ENCODE measurements around the gene LMNTD1.

The LMNTD1 gene

DNA sequence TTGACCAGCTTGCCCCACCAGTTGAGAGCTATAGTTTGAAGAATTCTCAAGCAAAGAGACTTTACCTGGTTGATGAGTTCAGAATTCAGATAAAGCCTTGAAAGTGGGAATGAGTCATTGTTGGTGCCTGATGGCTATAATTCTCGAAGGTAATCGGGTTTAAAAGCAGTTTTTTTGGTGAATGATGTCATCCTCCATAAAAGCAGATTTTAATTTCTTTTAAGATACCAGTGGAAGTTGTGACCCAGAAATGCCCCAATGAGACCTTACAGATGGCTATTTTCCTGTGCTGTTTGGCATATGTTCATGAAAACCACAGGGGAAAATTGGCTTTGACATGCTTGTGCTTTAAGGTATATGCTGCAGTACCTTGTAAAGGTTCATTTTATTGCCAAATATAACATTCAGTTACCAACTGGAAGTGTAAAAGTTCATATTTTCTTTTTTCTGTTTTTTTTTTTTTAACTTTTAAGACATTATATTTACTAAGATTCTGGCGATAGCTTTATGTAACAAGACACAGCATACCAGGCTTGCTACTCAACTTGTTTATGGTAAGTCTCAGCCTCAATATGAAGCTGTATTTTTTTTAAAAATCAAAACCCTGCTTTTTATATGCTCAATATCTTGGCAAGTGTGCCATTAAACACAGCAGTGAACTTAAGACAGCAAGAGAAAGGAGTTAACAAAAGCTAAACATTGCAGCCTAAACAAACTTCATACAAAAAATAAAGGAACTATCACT lies 119.3 kb downstream of the LMNTD1 start (continued):
- TF ChIP-seq, protein P1, sequence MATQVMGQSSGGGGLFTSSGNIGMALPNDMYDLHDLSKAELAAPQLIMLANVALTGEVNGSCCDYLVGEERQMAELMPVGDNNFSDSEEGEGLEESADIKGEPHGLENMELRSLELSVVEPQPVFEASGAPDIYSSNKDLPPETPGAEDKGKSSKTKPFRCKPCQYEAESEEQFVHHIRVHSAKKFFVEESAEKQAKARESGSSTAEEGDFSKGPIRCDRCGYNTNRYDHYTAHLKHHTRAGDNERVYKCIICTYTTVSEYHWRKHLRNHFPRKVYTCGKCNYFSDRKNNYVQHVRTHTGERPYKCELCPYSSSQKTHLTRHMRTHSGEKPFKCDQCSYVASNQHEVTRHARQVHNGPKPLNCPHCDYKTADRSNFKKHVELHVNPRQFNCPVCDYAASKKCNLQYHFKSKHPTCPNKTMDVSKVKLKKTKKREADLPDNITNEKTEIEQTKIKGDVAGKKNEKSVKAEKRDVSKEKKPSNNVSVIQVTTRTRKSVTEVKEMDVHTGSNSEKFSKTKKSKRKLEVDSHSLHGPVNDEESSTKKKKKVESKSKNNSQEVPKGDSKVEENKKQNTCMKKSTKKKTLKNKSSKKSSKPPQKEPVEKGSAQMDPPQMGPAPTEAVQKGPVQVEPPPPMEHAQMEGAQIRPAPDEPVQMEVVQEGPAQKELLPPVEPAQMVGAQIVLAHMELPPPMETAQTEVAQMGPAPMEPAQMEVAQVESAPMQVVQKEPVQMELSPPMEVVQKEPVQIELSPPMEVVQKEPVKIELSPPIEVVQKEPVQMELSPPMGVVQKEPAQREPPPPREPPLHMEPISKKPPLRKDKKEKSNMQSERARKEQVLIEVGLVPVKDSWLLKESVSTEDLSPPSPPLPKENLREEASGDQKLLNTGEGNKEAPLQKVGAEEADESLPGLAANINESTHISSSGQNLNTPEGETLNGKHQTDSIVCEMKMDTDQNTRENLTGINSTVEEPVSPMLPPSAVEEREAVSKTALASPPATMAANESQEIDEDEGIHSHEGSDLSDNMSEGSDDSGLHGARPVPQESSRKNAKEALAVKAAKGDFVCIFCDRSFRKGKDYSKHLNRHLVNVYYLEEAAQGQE (tag by site-specific recombination; IDR thresholded peaks at IDR 0.05) = no peak
- TF ChIP-seq ZNF350 (tag by site-specific recombination; IDR thresholded peaks at IDR 0.05) (0 out of 2 replicates have a peak, but pooled peaks have one; percentile 12), ZNF202 (tag by site-specific recombination; IDR thresholded peaks at IDR 0.05; ENCODE audit: borderline replicate concordance) (no peak), ZNF707 (tag by site-specific recombination; IDR thresholded peaks at IDR 0.05) (no peak), ZNF629 (tag by site-specific recombination; IDR thresholded peaks at IDR 0.05) (peak; percentile 80), SALL2 (tag by site-specific recombination; IDR thresholded peaks at IDR 0.05; ENCODE audit: borderline replicate concordance) (no peak), ZNF843 (tag by site-specific recombination; IDR thresholded peaks at IDR 0.05) (0 out of 2 replicates have a peak, but pooled peaks have one; percentile 44), MYNN (tag by site-specific recombination; IDR thresholded peaks at IDR 0.05; ENCODE audit: borderline replicate concordance) (no peak), ZFP41 (tag by site-specific recombination; IDR thresholded peaks at IDR 0.05; ENCODE audit: borderline replicate concordance) (no peak), ZNF184 (tag by site-specific recombination; IDR thresholded peaks at IDR 0.05) (peak; percentile 70), ZNF549 (tag by site-specific recombination; IDR thresholded peaks at IDR 0.05) (no peak), SP3 (tag by site-specific recombination; IDR thresholded peaks at IDR 0.05) (peak; percentile 25; the same call in 1 of the 2 replicates), GLI4 (tag by site-specific recombination; IDR thresholded peaks at IDR 0.05) (no peak), ZFP37 (tag by site-specific recombination; IDR thresholded peaks at IDR 0.05) (no peak; the same call in 1 of the 2 replicates), ZNF776 (tag by site-specific recombination; IDR thresholded peaks at IDR 0.05; ENCODE audit: borderline replicate concordance) (no peak), ZNF701 (tag by site-specific recombination; IDR thresholded peaks at IDR 0.05) (no peak), ZNF394 (tag by site-specific recombination; IDR thresholded peaks at IDR 0.05; ENCODE audit: borderline replicate concordance) (peak; percentile 20; the same call in 1 of the 2 replicates)
- TF ChIP-seq, protein P2, sequence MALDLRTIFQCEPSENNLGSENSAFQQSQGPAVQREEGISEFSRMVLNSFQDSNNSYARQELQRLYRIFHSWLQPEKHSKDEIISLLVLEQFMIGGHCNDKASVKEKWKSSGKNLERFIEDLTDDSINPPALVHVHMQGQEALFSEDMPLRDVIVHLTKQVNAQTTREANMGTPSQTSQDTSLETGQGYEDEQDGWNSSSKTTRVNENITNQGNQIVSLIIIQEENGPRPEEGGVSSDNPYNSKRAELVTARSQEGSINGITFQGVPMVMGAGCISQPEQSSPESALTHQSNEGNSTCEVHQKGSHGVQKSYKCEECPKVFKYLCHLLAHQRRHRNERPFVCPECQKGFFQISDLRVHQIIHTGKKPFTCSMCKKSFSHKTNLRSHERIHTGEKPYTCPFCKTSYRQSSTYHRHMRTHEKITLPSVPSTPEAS (tag by site-specific recombination; IDR thresholded peaks at IDR 0.05) = no peak
- TF ChIP-seq, protein P3, sequence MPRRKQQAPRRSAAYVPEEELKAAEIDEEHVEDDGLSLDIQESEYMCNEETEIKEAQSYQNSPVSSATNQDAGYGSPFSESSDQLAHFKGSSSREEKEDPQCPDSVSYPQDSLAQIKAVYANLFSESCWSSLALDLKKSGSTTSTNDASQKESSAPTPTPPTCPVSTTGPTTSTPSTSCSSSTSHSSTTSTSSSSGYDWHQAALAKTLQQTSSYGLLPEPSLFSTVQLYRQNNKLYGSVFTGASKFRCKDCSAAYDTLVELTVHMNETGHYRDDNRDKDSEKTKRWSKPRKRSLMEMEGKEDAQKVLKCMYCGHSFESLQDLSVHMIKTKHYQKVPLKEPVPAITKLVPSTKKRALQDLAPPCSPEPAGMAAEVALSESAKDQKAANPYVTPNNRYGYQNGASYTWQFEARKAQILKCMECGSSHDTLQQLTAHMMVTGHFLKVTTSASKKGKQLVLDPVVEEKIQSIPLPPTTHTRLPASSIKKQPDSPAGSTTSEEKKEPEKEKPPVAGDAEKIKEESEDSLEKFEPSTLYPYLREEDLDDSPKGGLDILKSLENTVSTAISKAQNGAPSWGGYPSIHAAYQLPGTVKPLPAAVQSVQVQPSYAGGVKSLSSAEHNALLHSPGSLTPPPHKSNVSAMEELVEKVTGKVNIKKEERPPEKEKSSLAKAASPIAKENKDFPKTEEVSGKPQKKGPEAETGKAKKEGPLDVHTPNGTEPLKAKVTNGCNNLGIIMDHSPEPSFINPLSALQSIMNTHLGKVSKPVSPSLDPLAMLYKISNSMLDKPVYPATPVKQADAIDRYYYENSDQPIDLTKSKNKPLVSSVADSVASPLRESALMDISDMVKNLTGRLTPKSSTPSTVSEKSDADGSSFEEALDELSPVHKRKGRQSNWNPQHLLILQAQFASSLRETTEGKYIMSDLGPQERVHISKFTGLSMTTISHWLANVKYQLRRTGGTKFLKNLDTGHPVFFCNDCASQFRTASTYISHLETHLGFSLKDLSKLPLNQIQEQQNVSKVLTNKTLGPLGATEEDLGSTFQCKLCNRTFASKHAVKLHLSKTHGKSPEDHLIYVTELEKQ (tag by site-specific recombination; IDR thresholded peaks at IDR 0.05; ENCODE audit: borderline replicate concordance) = peak; percentile 54; the same call in 1 of the 2 replicates
- TF ChIP-seq, protein P4, sequence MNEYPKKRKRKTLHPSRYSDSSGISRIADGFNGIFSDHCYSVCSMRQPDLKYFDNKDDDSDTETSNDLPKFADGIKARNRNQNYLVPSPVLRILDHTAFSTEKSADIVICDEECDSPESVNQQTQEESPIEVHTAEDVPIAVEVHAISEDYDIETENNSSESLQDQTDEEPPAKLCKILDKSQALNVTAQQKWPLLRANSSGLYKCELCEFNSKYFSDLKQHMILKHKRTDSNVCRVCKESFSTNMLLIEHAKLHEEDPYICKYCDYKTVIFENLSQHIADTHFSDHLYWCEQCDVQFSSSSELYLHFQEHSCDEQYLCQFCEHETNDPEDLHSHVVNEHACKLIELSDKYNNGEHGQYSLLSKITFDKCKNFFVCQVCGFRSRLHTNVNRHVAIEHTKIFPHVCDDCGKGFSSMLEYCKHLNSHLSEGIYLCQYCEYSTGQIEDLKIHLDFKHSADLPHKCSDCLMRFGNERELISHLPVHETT (tag by site-specific recombination; IDR thresholded peaks at IDR 0.05) = 0 out of 2 replicates have a peak, but pooled peaks have one; percentile 73
- TF ChIP-seq, protein P5, sequence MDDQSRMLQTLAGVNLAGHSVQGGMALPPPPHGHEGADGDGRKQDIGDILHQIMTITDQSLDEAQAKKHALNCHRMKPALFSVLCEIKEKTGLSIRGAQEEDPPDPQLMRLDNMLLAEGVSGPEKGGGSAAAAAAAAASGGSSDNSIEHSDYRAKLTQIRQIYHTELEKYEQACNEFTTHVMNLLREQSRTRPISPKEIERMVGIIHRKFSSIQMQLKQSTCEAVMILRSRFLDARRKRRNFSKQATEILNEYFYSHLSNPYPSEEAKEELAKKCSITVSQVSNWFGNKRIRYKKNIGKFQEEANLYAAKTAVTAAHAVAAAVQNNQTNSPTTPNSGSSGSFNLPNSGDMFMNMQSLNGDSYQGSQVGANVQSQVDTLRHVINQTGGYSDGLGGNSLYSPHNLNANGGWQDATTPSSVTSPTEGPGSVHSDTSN (CRISPR knock-in tag; IDR thresholded peaks at IDR 0.05) = no peak
- TF ChIP-seq, protein P6, sequence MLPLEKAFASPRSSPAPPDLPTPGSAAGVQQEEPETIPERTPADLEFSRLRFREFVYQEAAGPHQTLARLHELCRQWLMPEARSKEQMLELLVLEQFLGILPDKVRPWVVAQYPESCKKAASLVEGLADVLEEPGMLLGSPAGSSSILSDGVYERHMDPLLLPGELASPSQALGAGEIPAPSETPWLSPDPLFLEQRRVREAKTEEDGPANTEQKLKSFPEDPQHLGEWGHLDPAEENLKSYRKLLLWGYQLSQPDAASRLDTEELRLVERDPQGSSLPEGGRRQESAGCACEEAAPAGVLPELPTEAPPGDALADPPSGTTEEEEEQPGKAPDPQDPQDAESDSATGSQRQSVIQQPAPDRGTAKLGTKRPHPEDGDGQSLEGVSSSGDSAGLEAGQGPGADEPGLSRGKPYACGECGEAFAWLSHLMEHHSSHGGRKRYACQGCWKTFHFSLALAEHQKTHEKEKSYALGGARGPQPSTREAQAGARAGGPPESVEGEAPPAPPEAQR (tag by site-specific recombination; IDR thresholded peaks at IDR 0.05) = no peak
- TF ChIP-seq, protein P7, sequence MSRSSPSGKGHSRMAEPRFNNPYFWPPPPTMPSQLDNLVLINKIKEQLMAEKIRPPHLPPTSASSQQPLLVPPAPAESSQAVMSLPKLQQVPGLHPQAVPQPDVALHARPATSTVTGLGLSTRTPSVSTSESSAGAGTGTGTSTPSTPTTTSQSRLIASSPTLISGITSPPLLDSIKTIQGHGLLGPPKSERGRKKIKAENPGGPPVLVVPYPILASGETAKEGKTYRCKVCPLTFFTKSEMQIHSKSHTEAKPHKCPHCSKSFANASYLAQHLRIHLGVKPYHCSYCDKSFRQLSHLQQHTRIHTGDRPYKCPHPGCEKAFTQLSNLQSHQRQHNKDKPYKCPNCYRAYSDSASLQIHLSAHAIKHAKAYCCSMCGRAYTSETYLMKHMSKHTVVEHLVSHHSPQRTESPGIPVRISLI (tag by site-specific recombination; IDR thresholded peaks at IDR 0.05) = peak; percentile 90
